ENCODE measurements around the gene MOB3A.

The MOB3A gene

DNA sequence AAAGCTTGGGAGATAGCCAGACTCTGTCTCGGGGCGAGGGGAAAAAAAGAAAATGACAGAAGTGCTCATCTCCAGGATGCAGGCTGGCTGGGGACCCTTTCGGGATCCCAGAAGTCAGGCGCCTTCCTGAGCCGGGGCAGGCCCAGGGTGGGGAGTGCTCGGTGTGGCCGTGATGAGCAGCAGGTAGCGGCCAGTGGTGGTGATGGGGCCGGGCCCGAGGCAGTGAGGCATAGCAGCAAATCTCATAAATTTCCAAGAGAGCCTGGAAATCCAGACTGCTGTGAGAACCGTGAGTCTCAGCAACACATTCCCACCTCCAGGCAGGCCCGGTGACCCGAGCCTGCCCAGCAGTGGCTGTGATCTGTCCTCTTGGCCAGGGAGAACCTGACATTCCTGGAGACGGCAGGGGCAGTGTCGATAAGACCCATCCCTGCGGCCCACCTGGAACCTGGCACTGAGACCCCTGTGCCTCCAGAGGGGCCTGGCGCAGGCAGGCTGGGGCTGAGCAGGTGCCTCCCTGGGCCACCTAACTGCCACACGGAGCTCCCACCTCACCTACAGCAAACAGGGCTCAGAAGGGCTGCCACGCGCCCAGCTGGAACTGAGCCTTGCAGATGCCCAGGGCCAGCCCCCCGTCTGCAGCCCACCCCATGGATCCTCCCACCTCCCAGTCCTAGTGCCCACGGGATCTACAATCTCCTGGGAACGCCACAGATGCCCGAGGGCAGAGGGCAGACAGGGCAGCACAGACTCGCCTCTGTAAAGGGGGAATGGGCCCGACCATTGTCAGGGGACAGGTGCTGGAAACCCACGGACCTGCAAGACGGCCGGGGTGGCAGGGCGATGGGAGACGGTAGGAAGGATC lies 24.0 kb upstream of the MOB3A start (continued):
- TF ChIP-seq ZNF837 (tag by site-specific recombination; IDR thresholded peaks at IDR 0.05) = no peak
- TF ChIP-seq ZBTB20 (tag by site-specific recombination; IDR thresholded peaks at IDR 0.05) = no peak
- no peak for TF ChIP-seq YY2 (tag by site-specific recombination; IDR thresholded peaks at IDR 0.05)
- TF ChIP-seq SP2 (tag by site-specific recombination; IDR thresholded peaks at IDR 0.05) = no peak
- TF ChIP-seq ZNF341 (tag by site-specific recombination; IDR thresholded peaks at IDR 0.05; ENCODE audit: low read depth) = no peak
- TF ChIP-seq ZSCAN23 (tag by site-specific recombination; IDR thresholded peaks at IDR 0.05) = no peak
- no peak for TF ChIP-seq ZNF48 (tag by site-specific recombination; IDR thresholded peaks at IDR 0.05)
- no peak for TF ChIP-seq SP7 (tag by site-specific recombination; IDR thresholded peaks at IDR 0.05)

DNA sequence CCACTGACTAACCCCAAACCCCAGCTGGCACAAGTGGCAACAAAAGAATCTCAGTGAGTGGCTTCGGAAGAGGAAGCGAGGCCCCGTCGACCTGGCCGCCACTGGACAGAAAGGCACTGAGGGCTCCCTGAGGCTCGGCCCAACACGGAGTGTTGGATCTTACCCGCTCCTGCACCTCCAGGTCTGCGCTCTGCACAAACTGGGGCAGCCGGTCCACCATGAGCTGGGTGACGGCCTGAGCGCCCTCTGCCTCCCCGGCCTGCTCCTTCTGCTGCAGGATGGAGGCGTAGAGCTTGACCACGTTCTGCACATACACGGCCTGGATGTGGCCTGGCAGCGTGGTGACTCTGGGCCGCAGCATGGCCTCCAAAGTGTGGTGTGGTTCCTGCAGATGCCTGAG lies 22.3 kb upstream of the MOB3A start:
- CTCF ChIA-PET = no interaction called here
- H3K27ac ChIP-seq (ENCODE audit: extremely low read depth, low read depth, low read length) = no peak overlapping the region
- no peak for TF ChIP-seq ZBTB20 (tag by site-specific recombination; IDR thresholded peaks at IDR 0.05)
- TF ChIP-seq, protein P1, sequence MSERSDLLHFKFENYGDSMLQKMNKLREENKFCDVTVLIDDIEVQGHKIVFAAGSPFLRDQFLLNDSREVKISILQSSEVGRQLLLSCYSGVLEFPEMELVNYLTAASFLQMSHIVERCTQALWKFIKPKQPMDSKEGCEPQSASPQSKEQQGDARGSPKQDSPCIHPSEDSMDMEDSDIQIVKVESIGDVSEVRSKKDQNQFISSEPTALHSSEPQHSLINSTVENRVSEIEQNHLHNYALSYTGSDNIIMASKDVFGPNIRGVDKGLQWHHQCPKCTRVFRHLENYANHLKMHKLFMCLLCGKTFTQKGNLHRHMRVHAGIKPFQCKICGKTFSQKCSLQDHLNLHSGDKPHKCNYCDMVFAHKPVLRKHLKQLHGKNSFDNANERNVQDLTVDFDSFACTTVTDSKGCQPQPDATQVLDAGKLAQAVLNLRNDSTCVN (tag by site-specific recombination; optimal IDR thresholded peaks at IDR 0.05) = no peak
- H3K4me3 ChIP-seq (ENCODE audit: low read depth, low read length) = no peak overlapping the region
- H3K9me3 ChIP-seq (ENCODE audit: control insufficient read depth, insufficient read depth, low read depth, low read length) = no peaks in the 10 kb centered on the region
- peaks cover 9 to 96% of the 10 kb centered on the region in 2 experiments; a peak in 2 of 3 replicates for H3K36me3 ChIP-seq (ENCODE audit: control insufficient read depth in 2 of 2, insufficient read depth in 1 of 2, low read length in 2 of 2)
- POLR2A ChIA-PET = no interaction called here
- no peaks in the 10 kb centered on the region for H3K4me1 ChIP-seq (ENCODE audit: control insufficient read depth, insufficient read depth, low read length)

DNA sequence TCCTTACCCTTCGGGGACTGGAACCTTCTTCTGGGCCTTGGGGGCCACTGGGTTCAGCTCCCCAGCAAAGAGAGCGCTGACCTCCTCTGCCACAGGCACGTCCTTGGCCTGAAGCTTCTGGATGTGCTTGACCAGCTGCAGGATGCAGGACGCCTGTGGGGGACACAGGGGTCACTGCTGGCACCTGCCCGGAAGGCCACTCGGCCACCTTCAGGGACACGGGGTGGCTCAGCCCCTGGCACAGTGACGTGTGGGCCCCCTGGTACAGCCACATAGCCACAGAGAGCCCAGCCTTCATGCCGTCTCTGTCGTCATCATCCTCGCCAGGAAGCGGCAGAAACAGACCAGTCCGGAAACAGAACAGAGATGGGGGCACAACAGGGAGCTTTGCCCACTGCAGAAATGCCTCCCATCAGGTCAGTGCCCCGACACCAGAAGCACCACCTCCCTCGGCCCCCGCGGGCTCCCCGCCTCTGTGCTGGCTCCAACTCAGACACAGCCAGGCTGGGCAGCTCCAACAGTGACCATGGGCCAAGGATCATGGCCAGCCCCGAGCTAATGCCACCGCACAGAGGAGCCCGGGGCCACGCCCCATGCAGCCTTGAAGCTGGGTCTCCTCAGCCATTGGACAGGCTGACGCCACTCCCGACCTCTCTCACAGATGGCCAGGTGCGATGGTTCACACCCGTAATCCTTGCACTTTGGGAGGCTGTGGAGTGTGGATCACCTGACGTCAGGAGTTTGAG lies 21.3 kb upstream of the MOB3A start:
- CTCF ChIA-PET = no interaction called here
- TF ChIP-seq, protein P2, sequence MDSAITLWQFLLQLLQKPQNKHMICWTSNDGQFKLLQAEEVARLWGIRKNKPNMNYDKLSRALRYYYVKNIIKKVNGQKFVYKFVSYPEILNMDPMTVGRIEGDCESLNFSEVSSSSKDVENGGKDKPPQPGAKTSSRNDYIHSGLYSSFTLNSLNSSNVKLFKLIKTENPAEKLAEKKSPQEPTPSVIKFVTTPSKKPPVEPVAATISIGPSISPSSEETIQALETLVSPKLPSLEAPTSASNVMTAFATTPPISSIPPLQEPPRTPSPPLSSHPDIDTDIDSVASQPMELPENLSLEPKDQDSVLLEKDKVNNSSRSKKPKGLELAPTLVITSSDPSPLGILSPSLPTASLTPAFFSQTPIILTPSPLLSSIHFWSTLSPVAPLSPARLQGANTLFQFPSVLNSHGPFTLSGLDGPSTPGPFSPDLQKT (IDR thresholded peaks at IDR 0.05; ENCODE audit: borderline replicate concordance, low read depth, low read length) = no peak
- TF ChIP-seq ZNF2 (tag by site-specific recombination; IDR thresholded peaks at IDR 0.05) = no peak
- TF ChIP-seq, protein P3, sequence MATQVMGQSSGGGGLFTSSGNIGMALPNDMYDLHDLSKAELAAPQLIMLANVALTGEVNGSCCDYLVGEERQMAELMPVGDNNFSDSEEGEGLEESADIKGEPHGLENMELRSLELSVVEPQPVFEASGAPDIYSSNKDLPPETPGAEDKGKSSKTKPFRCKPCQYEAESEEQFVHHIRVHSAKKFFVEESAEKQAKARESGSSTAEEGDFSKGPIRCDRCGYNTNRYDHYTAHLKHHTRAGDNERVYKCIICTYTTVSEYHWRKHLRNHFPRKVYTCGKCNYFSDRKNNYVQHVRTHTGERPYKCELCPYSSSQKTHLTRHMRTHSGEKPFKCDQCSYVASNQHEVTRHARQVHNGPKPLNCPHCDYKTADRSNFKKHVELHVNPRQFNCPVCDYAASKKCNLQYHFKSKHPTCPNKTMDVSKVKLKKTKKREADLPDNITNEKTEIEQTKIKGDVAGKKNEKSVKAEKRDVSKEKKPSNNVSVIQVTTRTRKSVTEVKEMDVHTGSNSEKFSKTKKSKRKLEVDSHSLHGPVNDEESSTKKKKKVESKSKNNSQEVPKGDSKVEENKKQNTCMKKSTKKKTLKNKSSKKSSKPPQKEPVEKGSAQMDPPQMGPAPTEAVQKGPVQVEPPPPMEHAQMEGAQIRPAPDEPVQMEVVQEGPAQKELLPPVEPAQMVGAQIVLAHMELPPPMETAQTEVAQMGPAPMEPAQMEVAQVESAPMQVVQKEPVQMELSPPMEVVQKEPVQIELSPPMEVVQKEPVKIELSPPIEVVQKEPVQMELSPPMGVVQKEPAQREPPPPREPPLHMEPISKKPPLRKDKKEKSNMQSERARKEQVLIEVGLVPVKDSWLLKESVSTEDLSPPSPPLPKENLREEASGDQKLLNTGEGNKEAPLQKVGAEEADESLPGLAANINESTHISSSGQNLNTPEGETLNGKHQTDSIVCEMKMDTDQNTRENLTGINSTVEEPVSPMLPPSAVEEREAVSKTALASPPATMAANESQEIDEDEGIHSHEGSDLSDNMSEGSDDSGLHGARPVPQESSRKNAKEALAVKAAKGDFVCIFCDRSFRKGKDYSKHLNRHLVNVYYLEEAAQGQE (tag by site-specific recombination; IDR thresholded peaks at IDR 0.05) = no peak
- TF ChIP-seq GLIS2 (tag by site-specific recombination; IDR thresholded peaks at IDR 0.05) = 0 out of 2 replicates have a peak, but pooled peaks have one; percentile 5
- no peak for TF ChIP-seq HOXC10 (CRISPR knock-in tag; IDR thresholded peaks at IDR 0.05)
- TF ChIP-seq, protein P4, sequence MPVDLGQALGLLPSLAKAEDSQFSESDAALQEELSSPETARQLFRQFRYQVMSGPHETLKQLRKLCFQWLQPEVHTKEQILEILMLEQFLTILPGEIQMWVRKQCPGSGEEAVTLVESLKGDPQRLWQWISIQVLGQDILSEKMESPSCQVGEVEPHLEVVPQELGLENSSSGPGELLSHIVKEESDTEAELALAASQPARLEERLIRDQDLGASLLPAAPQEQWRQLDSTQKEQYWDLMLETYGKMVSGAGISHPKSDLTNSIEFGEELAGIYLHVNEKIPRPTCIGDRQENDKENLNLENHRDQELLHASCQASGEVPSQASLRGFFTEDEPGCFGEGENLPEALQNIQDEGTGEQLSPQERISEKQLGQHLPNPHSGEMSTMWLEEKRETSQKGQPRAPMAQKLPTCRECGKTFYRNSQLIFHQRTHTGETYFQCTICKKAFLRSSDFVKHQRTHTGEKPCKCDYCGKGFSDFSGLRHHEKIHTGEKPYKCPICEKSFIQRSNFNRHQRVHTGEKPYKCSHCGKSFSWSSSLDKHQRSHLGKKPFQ (tag by site-specific recombination; IDR thresholded peaks at IDR 0.05) = no peak
- peaks cover 9 to 96% of the 10 kb centered on the region in 2 experiments; a peak in 2 of 3 replicates for H3K36me3 ChIP-seq (ENCODE audit: control insufficient read depth in 2 of 2, insufficient read depth in 1 of 2, low read length in 2 of 2)

More for the DNA sequence above, 21.3 kb upstream of the MOB3A start:
- Histone ChIP-seq H3K9me3 (ENCODE audit: control insufficient read depth, insufficient read depth, low read depth, low read length) (no peaks in the 10 kb centered on the region), H3K27ac (ENCODE audit: extremely low read depth, low read depth, low read length) (no peak overlapping the region), H3K4me3 (ENCODE audit: low read depth, low read length) (no peak overlapping the region), H3K4me1 (ENCODE audit: control insufficient read depth, insufficient read depth, low read length) (no peaks in the 10 kb centered on the region)
- POLR2A ChIA-PET = no interaction called here

Measured in HEK293 (cell line).